ENCODE results near the gene ARHGEF10L. TPM values are rescaled to one million over a fixed set of nuclear protein-coding genes. Genes with fewer than 3 reads are reported as not detected.

ARHGEF10L gene
- total RNA-seq, 2 donors from 2014 or later, result 0.35 TPM; not detected in 1

GRCh38 chr1:17642169-17642568 lies 102.7 kb downstream of the ARHGEF10L start:
- Mint-ChIP-seq H3K4me1 (peaks cover 2% of the 10 kb centered on the region), H3K27ac (no peak overlapping the region), H3K4me3 (no peak overlapping the region), H3K36me3 (ENCODE audit: low read depth) (no peaks in the 10 kb centered on the region), H3K27me3 (peaks cover 41% of the 10 kb centered on the region)
- no peaks in the 10 kb centered on the region for H3K9me3 ChIP-seq (ENCODE audit: control insufficient read depth, low read length, poor library complexity, severe bottlenecking)
- ATAC-seq (no peak), DNase-seq (no peak)

- Mint-ChIP-seq H3K27me3 (peaks cover 34% of the 10 kb centered on the region), H3K4me3 (no peak overlapping the region), H3K4me1 (peaks cover 2% of the 10 kb centered on the region), H3K27ac (no peak overlapping the region), H3K36me3 (ENCODE audit: low read depth) (no peaks in the 10 kb centered on the region)
- H3K9me3 ChIP-seq (ENCODE audit: control insufficient read depth, low read length, poor library complexity, severe bottlenecking), result no peaks in the 10 kb centered on the region
- no peak for ATAC-seq
- DNase-seq, result no peak
Measured at GRCh38 chr1:17642943-17643342, 103.4 kb downstream of the ARHGEF10L start.

- H3K4me3 Mint-ChIP-seq, result no peak overlapping the region
- DNase-seq (no peak), ATAC-seq (no peak)
- no peaks in the 10 kb centered on the region for H3K9me3 ChIP-seq (ENCODE audit: control insufficient read depth, low read length, poor library complexity, severe bottlenecking)
- H3K36me3 Mint-ChIP-seq (ENCODE audit: low read depth), result no peaks in the 10 kb centered on the region
- no peak overlapping the region for H3K27ac Mint-ChIP-seq
- peaks cover 33% of the 10 kb centered on the region for H3K27me3 Mint-ChIP-seq
- H3K4me1 Mint-ChIP-seq, result peaks cover 2% of the 10 kb centered on the region
Measured at GRCh38 chr1:17643861-17644703, 104.6 kb downstream of the ARHGEF10L start.

GRCh38 chr1:17645068-17645911 lies 105.8 kb downstream of the ARHGEF10L start:
- Mint-ChIP-seq H3K4me1 (peaks cover 2% of the 10 kb centered on the region), H3K4me3 (no peak overlapping the region), H3K27me3 (peaks cover 30% of the 10 kb centered on the region), H3K36me3 (ENCODE audit: low read depth) (no peaks in the 10 kb centered on the region), H3K27ac (no peak overlapping the region)
- ATAC-seq (no peak), DNase-seq (no peak)
- H3K9me3 ChIP-seq (ENCODE audit: control insufficient read depth, low read length, poor library complexity, severe bottlenecking), result no peaks in the 10 kb centered on the region

GRCh38 chr1:17646444-17647280 lies 107.2 kb downstream of the ARHGEF10L start:
- peaks cover 2% of the 10 kb centered on the region for H3K4me1 Mint-ChIP-seq
- no peak overlapping the region for H3K27ac Mint-ChIP-seq
- no peaks in the 10 kb centered on the region for H3K9me3 ChIP-seq (ENCODE audit: control insufficient read depth, low read length, poor library complexity, severe bottlenecking)
- ATAC-seq (no peak), DNase-seq (no peak)
- H3K4me3 Mint-ChIP-seq, result no peak overlapping the region
- H3K27me3 Mint-ChIP-seq, result peaks cover 18% of the 10 kb centered on the region
- H3K36me3 Mint-ChIP-seq (ENCODE audit: low read depth), result no peaks in the 10 kb centered on the region

GRCh38 chr1:17648457-17649145 lies 109.1 kb downstream of the ARHGEF10L start:
- H3K36me3 Mint-ChIP-seq (ENCODE audit: low read depth), result no peaks in the 10 kb centered on the region
- peaks cover 2% of the 10 kb centered on the region for H3K4me1 Mint-ChIP-seq
- no peaks in the 10 kb centered on the region for H3K9me3 ChIP-seq (ENCODE audit: control insufficient read depth, low read length, poor library complexity, severe bottlenecking)
- peaks cover 18% of the 10 kb centered on the region for H3K27me3 Mint-ChIP-seq
- DNase-seq (no peak), ATAC-seq (no peak)
- H3K4me3 Mint-ChIP-seq, result no peak overlapping the region
- H3K27ac Mint-ChIP-seq, result no peak overlapping the region

- DNase-seq, result no peak
- no peaks in the 10 kb centered on the region for H3K9me3 ChIP-seq (ENCODE audit: control insufficient read depth, low read length, poor library complexity, severe bottlenecking)
- Mint-ChIP-seq H3K27ac (no peak overlapping the region), H3K27me3 (peaks cover 13% of the 10 kb centered on the region), H3K36me3 (ENCODE audit: low read depth) (no peaks in the 10 kb centered on the region), H3K4me3 (no peak overlapping the region), H3K4me1 (peaks cover 2% of the 10 kb centered on the region)
- ATAC-seq, result no peak
Measured at GRCh38 chr1:17649371-17650106, 110.0 kb downstream of the ARHGEF10L start.

GRCh38 chr1:17653276-17653675 lies 113.8 kb downstream of the ARHGEF10L start:
- Mint-ChIP-seq H3K27ac (no peak overlapping the region), H3K4me1 (peaks cover 4% of the 10 kb centered on the region), H3K4me3 (no peak overlapping the region), H3K36me3 (ENCODE audit: low read depth) (no peaks in the 10 kb centered on the region), H3K27me3 (peaks cover 19% of the 10 kb centered on the region)
- DNase-seq (no peak), ATAC-seq (no peak)
- no peaks in the 10 kb centered on the region for H3K9me3 ChIP-seq (ENCODE audit: control insufficient read depth, low read length, poor library complexity, severe bottlenecking)

- no peak overlapping the region for H3K27ac Mint-ChIP-seq
- ATAC-seq, result no peak
- H3K4me3 Mint-ChIP-seq, result no peak overlapping the region
- H3K4me1 Mint-ChIP-seq, result peaks cover 7% of the 10 kb centered on the region
- H3K27me3 Mint-ChIP-seq, result peaks cover 21% of the 10 kb centered on the region
- DNase-seq, result no peak
- no peaks in the 10 kb centered on the region for H3K36me3 Mint-ChIP-seq (ENCODE audit: low read depth)
- no peaks in the 10 kb centered on the region for H3K9me3 ChIP-seq (ENCODE audit: control insufficient read depth, low read length, poor library complexity, severe bottlenecking)
Measured at GRCh38 chr1:17653728-17654351, 114.3 kb downstream of the ARHGEF10L start.

GRCh38 chr1:17654519-17654918 lies 115.0 kb downstream of the ARHGEF10L start:
- Mint-ChIP-seq H3K27me3 (peaks cover 18% of the 10 kb centered on the region), H3K27ac (no peak overlapping the region), H3K4me1 (peaks cover 6% of the 10 kb centered on the region), H3K4me3 (no peak overlapping the region), H3K36me3 (ENCODE audit: low read depth) (no peaks in the 10 kb centered on the region)
- ATAC-seq, result no peak
- DNase-seq, result no peak
- H3K9me3 ChIP-seq (ENCODE audit: control insufficient read depth, low read length, poor library complexity, severe bottlenecking), result no peaks in the 10 kb centered on the region

- Mint-ChIP-seq H3K27me3 (peaks cover 18% of the 10 kb centered on the region), H3K4me3 (no peak overlapping the region), H3K36me3 (ENCODE audit: low read depth) (no peaks in the 10 kb centered on the region), H3K27ac (no peak overlapping the region), H3K4me1 (peaks cover 5% of the 10 kb centered on the region)
- no peak for ATAC-seq
- H3K9me3 ChIP-seq (ENCODE audit: control insufficient read depth, low read length, poor library complexity, severe bottlenecking), result no peaks in the 10 kb centered on the region
- DNase-seq, result no peak
Measured at GRCh38 chr1:17655169-17655568, 115.7 kb downstream of the ARHGEF10L start.

GRCh38 chr1:17655922-17656321 lies 116.4 kb downstream of the ARHGEF10L start:
- H3K36me3 Mint-ChIP-seq (ENCODE audit: low read depth), result no peaks in the 10 kb centered on the region
- no peak overlapping the region for H3K4me3 Mint-ChIP-seq
- DNase-seq, result no peak
- no peak for ATAC-seq
- H3K27me3 Mint-ChIP-seq, result peaks cover 19% of the 10 kb centered on the region
- H3K9me3 ChIP-seq (ENCODE audit: control insufficient read depth, low read length, poor library complexity, severe bottlenecking), result no peaks in the 10 kb centered on the region
- peaks cover 5% of the 10 kb centered on the region for H3K4me1 Mint-ChIP-seq
- no peak overlapping the region for H3K27ac Mint-ChIP-seq
